ENCODE data around the gene KYAT1. TPM values are rescaled to one million over a fixed set of nuclear protein-coding genes. Genes with fewer than 3 reads are reported as not detected.
A peak's percentile ranks its signal among the peaks of the same experiment; 100 is the strongest.
"Not testable (repeated sequence)": the region's sequence is repeated elsewhere in the genome, so short reads cannot be mapped to it uniquely, and the experiment has no call there.

Gene KYAT1
- total RNA-seq, 2 donors from 2014 or later = 13.6 to 25.3 TPM

DNA sequence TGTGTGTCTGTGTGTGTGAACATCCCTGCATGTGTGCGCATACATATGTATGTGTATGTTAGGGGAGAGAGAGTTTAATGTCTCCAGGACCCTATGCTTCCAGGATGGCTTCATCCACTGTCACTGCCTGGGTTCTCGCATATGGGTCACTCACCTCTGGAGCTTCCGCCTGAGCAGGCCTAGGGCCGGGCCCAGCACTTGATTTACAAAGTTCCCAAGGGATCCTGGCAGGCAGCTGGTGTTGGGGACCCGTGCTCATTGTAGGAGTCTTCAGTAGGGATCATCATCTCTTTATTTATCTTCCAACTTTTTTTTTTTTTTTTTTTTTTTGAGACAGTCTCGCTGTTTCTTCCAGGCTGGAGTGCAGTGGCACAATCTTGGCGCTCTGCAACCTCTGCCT is 81.7 kb downstream of the KYAT1 start:
- Mint-ChIP-seq H3K4me3 (no peak overlapping the region), H3K36me3 (ENCODE audit: low read depth) (peaks cover 50% of the 10 kb centered on the region), H3K27me3 (ENCODE audit: insufficient read depth) (no peaks in the 10 kb centered on the region), H3K4me1 (no peaks in the 10 kb centered on the region), H3K9me3 (no peaks in the 10 kb centered on the region), H3K27ac (peak overlapping the region; percentile 66)
- no peak overlapping the region for H3K9ac ChIP-seq (ENCODE audit: extremely low read depth, low read length, poor library complexity, severe bottlenecking)
- TF ChIP-seq, protein P1, sequence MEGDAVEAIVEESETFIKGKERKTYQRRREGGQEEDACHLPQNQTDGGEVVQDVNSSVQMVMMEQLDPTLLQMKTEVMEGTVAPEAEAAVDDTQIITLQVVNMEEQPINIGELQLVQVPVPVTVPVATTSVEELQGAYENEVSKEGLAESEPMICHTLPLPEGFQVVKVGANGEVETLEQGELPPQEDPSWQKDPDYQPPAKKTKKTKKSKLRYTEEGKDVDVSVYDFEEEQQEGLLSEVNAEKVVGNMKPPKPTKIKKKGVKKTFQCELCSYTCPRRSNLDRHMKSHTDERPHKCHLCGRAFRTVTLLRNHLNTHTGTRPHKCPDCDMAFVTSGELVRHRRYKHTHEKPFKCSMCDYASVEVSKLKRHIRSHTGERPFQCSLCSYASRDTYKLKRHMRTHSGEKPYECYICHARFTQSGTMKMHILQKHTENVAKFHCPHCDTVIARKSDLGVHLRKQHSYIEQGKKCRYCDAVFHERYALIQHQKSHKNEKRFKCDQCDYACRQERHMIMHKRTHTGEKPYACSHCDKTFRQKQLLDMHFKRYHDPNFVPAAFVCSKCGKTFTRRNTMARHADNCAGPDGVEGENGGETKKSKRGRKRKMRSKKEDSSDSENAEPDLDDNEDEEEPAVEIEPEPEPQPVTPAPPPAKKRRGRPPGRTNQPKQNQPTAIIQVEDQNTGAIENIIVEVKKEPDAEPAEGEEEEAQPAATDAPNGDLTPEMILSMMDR (conservative IDR thresholded peaks at IDR 0.05) = no peak
- no peaks in the 10 kb centered on the region for H3K4me1 ChIP-seq (ENCODE audit: control insufficient read depth, insufficient read depth, low read length)
- no peaks in the 10 kb centered on the region for H3K9me3 ChIP-seq (ENCODE audit: control insufficient read depth, low read length)
- no peak overlapping the region for H3K4me3 ChIP-seq (ENCODE audit: low read length)
- no peak overlapping the region for H3K27ac ChIP-seq (ENCODE audit: low read depth, low read length)
- H3K36me3 ChIP-seq (ENCODE audit: control insufficient read depth, insufficient read depth, low read length) = peaks cover 56% of the 10 kb centered on the region
- whole genome bisulfite sequencing, 2 experiments (ENCODE audit: insufficient coverage in 1 of 2, insufficient read length in 1 of 2) = 94 to 95% methylated on average over 6 to 7 of the region's 7 CpGs
- DNase-seq = no peak
- no peaks in the 10 kb centered on the region for H3K27me3 ChIP-seq (ENCODE audit: control insufficient read depth, insufficient read depth, low read length, poor library complexity, severe bottlenecking)

DNA sequence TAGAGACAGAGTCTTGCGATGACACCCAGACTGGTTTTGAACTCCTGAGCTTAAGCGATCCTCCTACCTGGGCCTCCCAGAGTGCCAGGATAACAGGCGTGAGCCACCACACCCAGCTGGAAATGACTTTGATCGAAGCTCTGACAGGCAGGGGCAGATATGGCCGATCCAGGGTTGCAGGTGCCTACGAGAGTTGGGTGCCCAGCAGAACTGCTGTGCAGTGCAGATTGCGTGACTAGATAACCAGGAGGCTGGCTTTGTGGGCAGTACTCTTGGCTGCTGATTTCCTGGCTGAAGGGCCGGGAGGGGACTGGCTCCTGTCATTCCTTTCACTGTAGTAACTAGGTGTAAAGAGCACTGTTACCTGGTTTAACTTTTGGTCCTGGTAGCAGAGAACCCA is 82.9 kb downstream of the KYAT1 start:
- TF ChIP-seq, protein P1 (conservative IDR thresholded peaks at IDR 0.05) = no peak
- H3K27ac Mint-ChIP-seq = no peak overlapping the region
- WGBS, 2 experiments (ENCODE audit: insufficient coverage in 1 of 2, insufficient read length in 1 of 2) = 88 to 100% methylated on average over 2 to 8 of the region's 8 CpGs

DNA sequence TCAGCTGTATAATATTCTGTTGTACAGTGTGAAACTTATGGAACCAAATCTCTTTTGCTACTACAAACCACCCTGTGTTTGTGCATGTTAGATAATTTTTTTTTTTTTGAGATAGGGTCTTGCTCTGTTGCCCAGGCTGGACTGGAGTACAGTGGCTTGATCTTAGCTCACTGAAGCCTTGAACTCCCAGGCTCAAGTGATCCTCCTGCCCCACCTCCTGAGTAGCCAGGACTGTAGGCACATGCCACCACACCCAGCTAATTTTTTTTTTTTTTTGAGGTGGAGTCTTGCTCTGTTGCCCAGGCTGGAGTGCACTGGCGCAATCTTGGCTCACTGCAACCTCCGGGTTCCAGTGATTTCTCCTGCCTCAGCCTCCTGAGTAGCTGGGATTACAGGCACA is 86.8 kb downstream of the KYAT1 start:
- not testable (repeated sequence) for H3K9me3 Mint-ChIP-seq; H3K9ac ChIP-seq (ENCODE audit: extremely low read depth, low read length, poor library complexity, severe bottlenecking); DNase-seq; H3K4me1 Mint-ChIP-seq; H3K27ac ChIP-seq (ENCODE audit: low read depth, low read length); H3K27me3 Mint-ChIP-seq (ENCODE audit: insufficient read depth); H3K4me1 ChIP-seq (ENCODE audit: control insufficient read depth, insufficient read depth, low read length); H3K27me3 ChIP-seq (ENCODE audit: control insufficient read depth, insufficient read depth, low read length, poor library complexity, severe bottlenecking); H3K4me3 ChIP-seq (ENCODE audit: low read length); H3K9me3 ChIP-seq (ENCODE audit: control insufficient read depth, low read length); H3K4me3 Mint-ChIP-seq; H3K27ac Mint-ChIP-seq
- WGBS, 2 experiments (ENCODE audit: insufficient coverage in 1 of 2, insufficient read length in 1 of 2) = 40 to 50% methylated on average over 2 of the region's 2 CpGs
- H3K36me3 ChIP-seq (ENCODE audit: control insufficient read depth, insufficient read depth, low read length) = peaks cover 63% of the 10 kb centered on the region
- peaks cover 52% of the 10 kb centered on the region for H3K36me3 Mint-ChIP-seq (ENCODE audit: low read depth)

More for the DNA sequence above, 82.9 kb downstream of the KYAT1 start:
- H3K9me3 ChIP-seq (ENCODE audit: control insufficient read depth, low read length) = no peaks in the 10 kb centered on the region
- no peaks in the 10 kb centered on the region for H3K27me3 Mint-ChIP-seq (ENCODE audit: insufficient read depth)
- no peak overlapping the region for H3K9ac ChIP-seq (ENCODE audit: extremely low read depth, low read length, poor library complexity, severe bottlenecking)
- peaks cover 55% of the 10 kb centered on the region for H3K36me3 ChIP-seq (ENCODE audit: control insufficient read depth, insufficient read depth, low read length)
- DNase-seq = no peak
- no peaks in the 10 kb centered on the region for H3K4me1 ChIP-seq (ENCODE audit: control insufficient read depth, insufficient read depth, low read length)
- no peak overlapping the region for H3K4me3 ChIP-seq (ENCODE audit: low read length)
- no peak overlapping the region for H3K27ac ChIP-seq (ENCODE audit: low read depth, low read length)
- no peak overlapping the region for H3K4me3 Mint-ChIP-seq
- H3K9me3 Mint-ChIP-seq = no peaks in the 10 kb centered on the region
- H3K4me1 Mint-ChIP-seq = no peaks in the 10 kb centered on the region
- peaks cover 56% of the 10 kb centered on the region for H3K36me3 Mint-ChIP-seq (ENCODE audit: low read depth)
- no peaks in the 10 kb centered on the region for H3K27me3 ChIP-seq (ENCODE audit: control insufficient read depth, insufficient read depth, low read length, poor library complexity, severe bottlenecking)
